ENCODE measurements around the gene GAMT.

DNA sequence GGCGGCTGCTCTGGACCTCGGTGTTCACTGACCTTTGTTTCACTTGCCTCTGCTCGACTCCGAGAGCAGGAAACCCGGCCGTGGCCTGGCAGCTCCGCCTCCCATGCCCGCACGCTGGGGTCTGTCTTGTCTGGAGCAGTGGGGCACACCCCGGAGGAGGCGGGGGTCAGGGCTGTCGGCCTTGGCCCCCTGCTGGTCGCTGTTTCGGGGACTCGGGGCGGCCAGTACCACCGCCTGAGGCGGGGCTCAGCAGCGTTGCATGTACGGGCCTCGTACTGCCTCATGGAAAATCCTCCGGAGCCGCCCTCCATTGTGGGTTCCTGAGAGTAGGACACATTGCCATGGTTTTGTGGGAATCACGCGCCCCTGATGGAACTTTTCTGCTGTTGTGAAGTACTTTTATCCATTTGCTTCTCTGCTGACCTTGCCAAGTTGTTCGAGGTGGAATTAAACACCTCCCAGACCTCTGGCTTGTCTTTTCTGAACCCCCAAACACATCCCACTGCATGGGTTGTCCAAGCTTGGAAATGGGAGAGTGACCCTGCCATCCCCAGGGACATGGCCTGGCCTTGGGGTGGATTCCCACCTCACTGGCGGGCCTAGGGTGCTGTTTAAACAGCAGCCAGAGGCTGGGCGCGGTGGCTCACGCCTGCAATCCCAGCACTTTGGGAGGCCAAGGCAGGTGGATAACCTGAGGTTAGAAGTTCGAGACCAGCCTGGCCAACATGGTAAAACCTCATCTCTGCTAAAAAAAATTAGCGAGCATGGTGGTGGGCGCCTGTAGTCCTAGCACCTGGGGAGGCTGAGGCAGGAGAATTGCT is 23.2 kb downstream of the GAMT start:
- TF ChIP-seq, protein P1, sequence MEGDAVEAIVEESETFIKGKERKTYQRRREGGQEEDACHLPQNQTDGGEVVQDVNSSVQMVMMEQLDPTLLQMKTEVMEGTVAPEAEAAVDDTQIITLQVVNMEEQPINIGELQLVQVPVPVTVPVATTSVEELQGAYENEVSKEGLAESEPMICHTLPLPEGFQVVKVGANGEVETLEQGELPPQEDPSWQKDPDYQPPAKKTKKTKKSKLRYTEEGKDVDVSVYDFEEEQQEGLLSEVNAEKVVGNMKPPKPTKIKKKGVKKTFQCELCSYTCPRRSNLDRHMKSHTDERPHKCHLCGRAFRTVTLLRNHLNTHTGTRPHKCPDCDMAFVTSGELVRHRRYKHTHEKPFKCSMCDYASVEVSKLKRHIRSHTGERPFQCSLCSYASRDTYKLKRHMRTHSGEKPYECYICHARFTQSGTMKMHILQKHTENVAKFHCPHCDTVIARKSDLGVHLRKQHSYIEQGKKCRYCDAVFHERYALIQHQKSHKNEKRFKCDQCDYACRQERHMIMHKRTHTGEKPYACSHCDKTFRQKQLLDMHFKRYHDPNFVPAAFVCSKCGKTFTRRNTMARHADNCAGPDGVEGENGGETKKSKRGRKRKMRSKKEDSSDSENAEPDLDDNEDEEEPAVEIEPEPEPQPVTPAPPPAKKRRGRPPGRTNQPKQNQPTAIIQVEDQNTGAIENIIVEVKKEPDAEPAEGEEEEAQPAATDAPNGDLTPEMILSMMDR (IDR thresholded peaks at IDR 0.05): no peak
- TF ChIP-seq POLR2A (IDR thresholded peaks at IDR 0.05): no peak
